LNCAP (cell line): Measurements from ENCODE around the gene LYRM4.

Source experiments
- TF ChIP-seq, protein P1 (sequence below): fragments of 450-650 bp; IDR thresholded peaks from 2 replicates; pipeline ENCODE4 v1.5.1; 2017; ENCODE audit warnings: mild to moderate bottlenecking

The LYRM4 gene

GRCh38 chr6:5138995-5139827 lies 121.5 kb downstream of the LYRM4 start:
- TF ChIP-seq, protein P1, sequence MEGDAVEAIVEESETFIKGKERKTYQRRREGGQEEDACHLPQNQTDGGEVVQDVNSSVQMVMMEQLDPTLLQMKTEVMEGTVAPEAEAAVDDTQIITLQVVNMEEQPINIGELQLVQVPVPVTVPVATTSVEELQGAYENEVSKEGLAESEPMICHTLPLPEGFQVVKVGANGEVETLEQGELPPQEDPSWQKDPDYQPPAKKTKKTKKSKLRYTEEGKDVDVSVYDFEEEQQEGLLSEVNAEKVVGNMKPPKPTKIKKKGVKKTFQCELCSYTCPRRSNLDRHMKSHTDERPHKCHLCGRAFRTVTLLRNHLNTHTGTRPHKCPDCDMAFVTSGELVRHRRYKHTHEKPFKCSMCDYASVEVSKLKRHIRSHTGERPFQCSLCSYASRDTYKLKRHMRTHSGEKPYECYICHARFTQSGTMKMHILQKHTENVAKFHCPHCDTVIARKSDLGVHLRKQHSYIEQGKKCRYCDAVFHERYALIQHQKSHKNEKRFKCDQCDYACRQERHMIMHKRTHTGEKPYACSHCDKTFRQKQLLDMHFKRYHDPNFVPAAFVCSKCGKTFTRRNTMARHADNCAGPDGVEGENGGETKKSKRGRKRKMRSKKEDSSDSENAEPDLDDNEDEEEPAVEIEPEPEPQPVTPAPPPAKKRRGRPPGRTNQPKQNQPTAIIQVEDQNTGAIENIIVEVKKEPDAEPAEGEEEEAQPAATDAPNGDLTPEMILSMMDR = no peak

GRCh38 chr6:5136851-5137250 lies 123.9 kb downstream of the LYRM4 start:
- TF ChIP-seq, protein P1 = no peak

GRCh38 chr6:5135788-5136376 lies 124.9 kb downstream of the LYRM4 start:
- TF ChIP-seq, protein P1 = peak; percentile 53

- TF ChIP-seq, protein P1 = no peak
These were observed 126.8 kb downstream of the LYRM4 start for GRCh38 chr6:5133943-5134342.

GRCh38 chr6:5132731-5133130 lies 128.0 kb downstream of the LYRM4 start:
- TF ChIP-seq, protein P1 = no peak

DNA sequence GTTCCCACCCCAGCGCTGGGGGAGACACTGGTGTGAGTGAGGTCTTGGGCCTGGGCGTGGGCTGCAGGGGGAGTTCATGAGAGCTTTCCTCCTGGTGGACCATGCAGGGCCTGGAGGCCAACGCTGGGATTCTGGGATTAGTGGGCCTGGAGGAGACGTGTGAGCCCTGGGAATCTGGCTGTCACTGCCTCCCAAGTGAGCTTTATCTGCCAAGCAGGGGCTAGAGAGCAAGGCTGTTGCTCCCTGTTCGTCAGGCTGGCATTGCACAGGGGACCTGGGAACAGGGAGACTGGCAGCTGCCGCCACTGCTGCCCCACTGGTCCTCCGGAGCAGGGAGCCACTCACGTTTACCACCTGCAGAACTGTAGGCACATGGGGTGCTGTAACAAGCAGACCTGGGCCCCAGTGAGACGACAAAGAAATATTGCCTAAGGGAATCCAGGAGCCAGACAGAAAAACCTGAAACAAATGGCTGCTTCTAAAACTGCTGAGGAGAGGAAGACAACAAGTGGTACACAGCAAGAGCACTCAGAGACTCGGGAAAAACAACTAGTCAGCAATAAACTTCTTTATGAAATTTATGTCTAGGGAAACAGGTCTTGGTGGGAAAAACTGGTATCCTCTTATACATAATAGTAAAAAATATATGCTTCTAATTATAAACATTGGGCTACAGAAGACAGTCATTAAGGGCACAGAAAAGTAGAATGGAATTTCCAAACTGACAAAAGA lies 130.4 kb downstream of the LYRM4 start:
- TF ChIP-seq, protein P1 = no peak

GRCh38 chr6:5128351-5128750 lies 132.4 kb downstream of the LYRM4 start:
- TF ChIP-seq, protein P1 = no peak
